ENCODE measurements around the gene GLTPD2.
A peak's percentile ranks its signal among the peaks of the same experiment; 100 is the strongest.

The GLTPD2 gene

GRCh38 chr17:4837471-4838308, 48.9 kb downstream of the GLTPD2 start:
- peak in 7 of 10 donors; percentile 29 to 88 (median 62) for DNase-seq
- intact Hi-C loops (cut with DNase I) = loop anchor here (5.0 kb wide), 1 partner anchor 50 kb away; the partner anchor contains the start of genes GLTPD2 and VMO1

GRCh38 chr17:4838309-4838785, 49.6 kb downstream of the GLTPD2 start:
- intact Hi-C loops (cut with DNase I) = loop anchor here (5.0 kb wide), 1 partner anchor 51 kb away; the partner anchor contains the start of genes GLTPD2 and VMO1
- peak in 2 of 10 donors; percentile 5 to 8 for DNase-seq

DNA sequence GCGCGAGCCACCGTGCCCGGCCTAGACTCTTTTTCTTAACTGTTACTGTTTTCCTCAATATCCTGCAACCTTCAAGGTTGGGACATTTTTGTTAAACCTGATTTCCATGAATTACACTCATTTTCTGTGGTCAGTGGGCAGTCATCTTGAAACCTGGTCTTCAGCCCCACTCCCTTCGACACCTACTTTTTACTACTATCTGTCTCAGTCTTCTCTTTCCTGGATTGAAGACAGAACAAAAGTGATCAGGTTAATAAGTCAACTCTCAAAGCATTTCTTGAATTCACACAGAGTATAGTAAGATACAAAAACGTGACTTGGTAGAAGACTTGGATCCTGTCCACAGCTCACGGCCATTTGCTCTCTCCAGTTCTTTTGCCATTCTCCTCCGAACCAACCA, 50.5 kb downstream of the GLTPD2 start:
- peak in 1 of 10 donors; percentile 10 for DNase-seq
- intact Hi-C loops (cut with DNase I) = loop anchor here (5.0 kb wide), 1 partner anchor 52 kb away; the partner anchor contains the start of genes GLTPD2 and VMO1

All from posterior cingulate gyrus (tissue), 11 donors.